Pons (tissue), 1 donor: ENCODE measurements around the gene DAP.

Experiments
- DNase-seq: peaks from one replicate; pipeline ENCODE4 v3.0.0-alpha.2; 2016; ENCODE audit warnings: low spot score

The DAP gene

DNA sequence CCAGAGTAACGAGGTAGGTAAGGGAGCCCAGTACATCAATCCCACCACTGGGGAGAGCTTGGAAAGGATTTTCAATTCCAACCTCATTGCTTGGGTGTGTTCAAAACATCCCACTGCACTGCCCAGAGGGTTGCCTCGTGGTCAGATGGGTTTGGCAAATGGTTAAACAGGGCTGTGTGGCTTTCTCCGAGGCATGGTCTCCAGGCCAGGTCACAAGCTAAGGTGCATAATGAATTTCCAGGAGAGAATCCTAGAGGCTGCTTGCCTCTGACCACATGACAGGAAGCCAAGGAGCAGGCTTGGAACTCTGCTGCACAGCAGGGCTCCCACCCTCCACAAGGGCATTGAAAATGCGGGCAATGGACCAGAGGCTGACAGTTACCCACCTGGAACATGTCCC is 51.6 kb downstream of the DAP start:
- no peak for DNase-seq

DNA sequence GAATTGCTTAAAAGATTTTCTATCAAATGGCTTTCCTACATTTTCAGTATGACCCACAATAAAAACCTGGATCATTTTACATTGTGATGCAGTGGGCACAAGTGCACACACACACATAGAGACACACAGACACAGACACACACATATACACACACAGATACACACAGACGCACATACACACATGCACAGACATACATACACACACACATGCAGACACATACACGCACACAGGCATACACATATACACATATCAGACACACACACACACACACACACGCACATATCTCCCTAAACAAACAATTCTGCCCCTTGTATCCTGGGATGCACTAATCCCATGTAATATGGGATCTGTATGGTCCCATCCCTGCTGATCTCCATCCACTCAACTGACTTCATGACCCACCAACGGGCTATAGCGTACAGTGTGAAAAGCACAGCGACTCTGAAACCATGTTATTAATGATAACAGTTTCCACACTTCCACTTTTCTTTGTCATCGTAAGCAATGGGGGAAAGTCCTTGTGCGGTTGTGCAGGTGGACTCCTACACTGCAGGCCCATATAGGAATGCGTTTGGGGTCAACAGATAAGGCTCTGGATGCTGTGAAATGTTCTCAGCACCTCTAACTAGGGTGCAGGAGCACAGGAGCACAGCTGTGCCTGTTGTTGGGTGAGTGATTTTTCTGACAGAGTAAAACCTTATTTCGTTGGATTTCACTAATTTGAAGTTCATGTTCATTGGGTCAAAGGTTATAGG is 52.7 kb downstream of the DAP start:
- no peak for DNase-seq

GRCh38 chr5:10707198-10708142 is 53.6 kb downstream of the DAP start:
- DNase-seq = no peak

DNA sequence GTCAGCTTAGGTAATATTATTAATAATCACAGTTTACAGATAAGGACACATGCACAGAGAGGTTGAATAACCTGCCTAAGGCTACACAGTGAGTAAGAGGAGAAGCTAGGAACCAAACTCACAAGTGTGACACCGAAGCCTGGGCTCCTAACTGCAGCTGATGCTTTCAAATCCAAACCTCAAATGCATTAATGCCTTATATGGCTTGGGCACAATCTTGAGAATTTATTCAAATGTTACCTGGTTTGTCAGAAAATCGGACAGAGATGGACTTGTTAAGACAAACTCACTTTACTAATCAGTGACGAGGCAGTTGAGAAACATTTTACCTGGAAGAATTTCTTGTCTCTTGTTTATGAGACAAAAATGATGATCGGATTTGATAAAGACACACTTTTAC is 54.7 kb downstream of the DAP start:
- no peak for DNase-seq

- no peak for DNase-seq
These were observed 55.3 kb downstream of the DAP start for GRCh38 chr5:10705747-10706146.

DNA sequence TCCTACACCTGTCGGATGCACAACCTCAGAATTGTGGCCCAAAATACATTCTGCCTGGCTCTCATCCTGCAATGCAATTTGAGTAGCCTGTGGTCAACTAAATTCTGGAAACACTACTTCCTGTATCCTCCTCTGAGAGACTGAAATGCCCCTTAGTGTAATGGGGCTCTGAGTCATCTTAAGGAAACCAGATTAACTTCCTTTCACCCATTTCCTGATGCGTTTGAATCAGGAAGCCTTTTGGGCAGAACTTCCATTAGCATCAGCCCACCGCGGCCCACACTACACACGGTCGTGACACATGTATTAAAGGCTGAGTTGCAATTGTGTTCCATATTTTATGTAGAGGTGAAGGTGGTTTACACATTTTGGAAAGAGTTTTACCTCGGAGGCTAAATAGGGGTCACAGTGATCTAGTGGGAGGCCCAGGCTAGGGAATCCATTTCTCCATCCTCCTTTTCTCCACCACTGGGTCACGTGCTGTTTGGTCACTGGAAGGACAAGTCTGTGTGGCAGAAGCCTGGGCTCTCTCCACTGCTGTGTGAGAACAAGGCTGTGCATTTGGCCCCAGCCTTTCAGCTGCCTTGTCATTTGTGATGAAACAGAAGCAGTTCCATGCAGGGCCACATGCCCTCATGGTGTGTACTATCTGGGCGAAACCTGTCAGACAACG is 55.9 kb downstream of the DAP start:
- DNase-seq = no peak

DNA sequence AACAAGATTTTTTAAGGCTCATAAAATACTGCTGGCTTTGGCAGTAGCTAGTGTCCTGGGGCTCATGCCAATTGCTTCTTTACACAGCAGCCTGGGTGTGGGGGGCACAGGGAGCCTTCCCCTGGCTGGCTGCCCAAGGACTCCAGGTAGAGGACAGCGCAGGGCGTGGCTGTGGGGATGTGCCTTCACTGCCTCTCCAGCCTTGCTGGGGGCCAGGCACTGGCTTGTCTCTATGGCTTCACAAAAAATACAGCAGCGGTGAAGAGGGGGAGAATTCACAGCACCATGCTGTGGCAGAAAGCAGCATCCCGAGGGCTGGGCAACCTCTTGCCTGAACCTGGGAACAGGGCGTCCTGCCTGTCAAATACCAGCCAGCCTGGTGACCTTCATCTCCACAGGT is 57.4 kb downstream of the DAP start:
- DNase-seq = no peak

DNA sequence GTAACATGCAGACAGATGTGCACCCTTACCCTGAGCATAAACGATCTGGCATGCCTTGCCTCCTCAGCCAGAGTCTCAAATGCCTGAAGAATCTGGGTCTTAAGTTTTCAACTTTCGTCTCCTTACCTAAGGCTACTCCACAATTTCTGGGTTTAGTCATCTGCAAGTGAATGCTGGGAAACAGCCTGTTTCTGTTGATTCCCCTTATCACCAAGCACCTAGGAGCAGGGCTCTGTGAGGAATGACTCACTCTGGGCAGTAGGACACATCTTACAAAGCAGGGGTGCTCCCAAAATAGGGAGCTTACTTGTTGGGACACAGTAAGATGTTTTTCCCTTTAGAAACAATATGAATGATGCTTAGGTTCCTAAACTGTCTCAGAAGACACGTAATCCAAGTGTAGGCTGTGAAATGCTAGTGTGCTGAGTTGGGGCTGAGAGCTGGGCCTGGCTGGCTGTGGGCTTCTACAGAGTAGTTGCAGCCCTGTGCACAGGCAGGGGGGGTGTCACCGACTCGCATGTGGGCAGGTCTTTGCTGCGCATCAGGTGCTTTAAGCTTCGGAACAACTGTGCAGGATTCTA is 58.0 kb downstream of the DAP start:
- no peak for DNase-seq

- no peak for DNase-seq
These were observed 58.9 kb downstream of the DAP start for GRCh38 chr5:10702040-10702629.

DNA sequence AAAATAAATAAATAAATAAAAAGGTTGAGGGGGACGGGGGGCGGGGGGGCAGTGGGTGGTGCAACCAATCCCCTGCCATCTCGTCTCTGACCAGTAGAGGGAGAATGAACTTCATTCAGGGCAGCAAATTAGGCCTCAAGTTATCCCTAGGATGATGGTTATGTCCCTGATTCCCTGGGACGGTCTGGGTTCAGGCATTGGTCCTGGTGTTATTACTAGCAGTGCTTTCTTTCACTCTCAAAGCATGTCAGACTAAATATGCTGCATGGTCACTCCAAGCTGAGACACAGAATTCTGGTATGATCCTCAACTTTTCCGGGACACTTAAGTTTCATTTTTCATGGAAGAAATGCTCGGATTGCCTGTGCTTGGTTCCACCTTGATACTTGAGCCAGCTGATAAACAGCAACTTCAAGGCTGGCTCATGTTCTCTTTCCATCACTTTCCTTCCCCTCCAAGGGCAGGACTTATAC is 59.4 kb downstream of the DAP start:
- peak; percentile 57 for DNase-seq

GRCh38 chr5:10700516-10700915 is 60.5 kb downstream of the DAP start:
- DNase-seq = no peak

- DNase-seq = no peak
These were observed 61.0 kb downstream of the DAP start for GRCh38 chr5:10699987-10700386.

- no peak for DNase-seq
These were observed 61.7 kb downstream of the DAP start for GRCh38 chr5:10699281-10699874.

DNA sequence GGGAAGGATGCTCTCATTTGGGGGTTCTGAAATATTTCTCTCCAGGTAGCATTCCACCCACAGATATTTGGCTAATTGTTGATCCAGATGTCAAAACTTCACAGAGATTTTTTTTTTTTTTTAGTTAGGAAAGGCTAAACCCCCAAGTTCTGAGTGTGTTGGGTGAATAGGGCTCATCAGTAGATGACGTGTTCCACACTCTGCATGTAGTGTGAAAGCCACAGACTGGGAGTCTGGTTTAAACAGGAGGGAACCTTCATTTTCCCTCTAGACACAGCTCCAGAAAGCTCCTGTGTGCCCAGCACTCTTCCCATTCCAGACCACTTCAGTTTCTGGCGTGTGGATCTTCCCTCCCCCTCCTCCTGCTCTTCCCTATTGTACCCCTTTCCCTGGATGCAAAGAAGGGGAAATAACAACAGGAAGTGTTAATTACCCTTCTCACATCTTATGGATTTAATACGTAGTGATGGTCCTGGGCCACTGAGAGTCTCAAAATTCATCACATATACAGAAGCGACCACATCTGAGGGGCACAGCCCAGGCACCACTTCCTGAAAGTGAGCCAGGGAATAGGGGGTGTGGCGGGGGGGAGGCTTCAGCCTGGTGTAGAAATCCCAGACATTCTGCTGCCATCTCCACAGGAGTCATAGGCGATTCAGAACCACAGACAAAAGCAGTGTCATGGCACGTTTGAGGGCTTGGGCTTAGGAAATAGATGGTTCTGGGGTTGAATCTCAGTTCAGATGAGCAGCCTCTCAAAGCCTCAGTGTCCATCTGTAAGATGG is 65.1 kb downstream of the DAP start:
- no peak for DNase-seq

GRCh38 chr5:10695055-10695649 is 65.9 kb downstream of the DAP start:
- DNase-seq = peak; percentile 74

DNA sequence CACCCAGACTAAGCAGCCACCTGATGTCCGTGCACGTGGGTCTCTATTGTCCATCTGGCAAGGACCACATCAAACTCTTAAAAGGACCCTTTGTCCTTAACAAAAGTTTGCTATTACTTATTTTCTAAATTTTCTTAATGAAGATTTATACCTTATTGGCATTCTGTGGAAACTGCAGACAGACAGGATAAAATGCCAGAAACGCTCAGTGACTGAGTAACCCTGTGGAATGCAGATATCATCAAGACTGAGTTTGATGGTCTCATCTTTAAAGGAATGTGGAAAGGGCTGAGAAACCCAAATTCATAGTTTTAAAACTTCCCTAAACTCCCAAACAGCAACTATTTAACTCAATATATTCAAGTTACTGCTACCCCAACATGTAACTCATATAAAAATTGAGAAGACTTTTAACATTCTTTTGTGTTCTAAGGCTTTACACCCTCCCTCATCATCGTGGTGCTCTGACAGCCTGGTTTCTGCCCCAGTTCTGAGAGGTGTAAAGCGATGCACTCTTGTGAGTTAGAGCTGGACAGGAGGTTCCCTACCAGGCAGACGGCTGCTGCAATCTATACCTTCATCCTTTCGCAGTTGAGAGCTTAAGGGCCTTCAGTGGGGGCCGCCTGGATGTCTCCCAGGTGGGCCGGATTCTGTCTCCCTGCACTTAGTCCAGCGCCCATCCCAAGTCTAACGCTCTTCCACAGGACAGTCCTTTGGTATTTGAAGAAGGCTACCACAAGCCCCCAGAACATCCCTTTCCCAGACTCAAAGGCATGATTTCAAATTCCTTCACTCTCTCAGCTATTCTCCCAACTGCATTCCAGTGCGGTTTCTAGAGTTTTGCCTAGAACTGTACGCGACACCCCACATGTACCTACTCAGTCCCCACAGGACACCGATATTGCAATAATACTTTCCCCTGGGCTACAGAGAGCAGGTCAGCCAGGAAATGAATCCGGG is 68.9 kb downstream of the DAP start:
- no peak for DNase-seq

DNA sequence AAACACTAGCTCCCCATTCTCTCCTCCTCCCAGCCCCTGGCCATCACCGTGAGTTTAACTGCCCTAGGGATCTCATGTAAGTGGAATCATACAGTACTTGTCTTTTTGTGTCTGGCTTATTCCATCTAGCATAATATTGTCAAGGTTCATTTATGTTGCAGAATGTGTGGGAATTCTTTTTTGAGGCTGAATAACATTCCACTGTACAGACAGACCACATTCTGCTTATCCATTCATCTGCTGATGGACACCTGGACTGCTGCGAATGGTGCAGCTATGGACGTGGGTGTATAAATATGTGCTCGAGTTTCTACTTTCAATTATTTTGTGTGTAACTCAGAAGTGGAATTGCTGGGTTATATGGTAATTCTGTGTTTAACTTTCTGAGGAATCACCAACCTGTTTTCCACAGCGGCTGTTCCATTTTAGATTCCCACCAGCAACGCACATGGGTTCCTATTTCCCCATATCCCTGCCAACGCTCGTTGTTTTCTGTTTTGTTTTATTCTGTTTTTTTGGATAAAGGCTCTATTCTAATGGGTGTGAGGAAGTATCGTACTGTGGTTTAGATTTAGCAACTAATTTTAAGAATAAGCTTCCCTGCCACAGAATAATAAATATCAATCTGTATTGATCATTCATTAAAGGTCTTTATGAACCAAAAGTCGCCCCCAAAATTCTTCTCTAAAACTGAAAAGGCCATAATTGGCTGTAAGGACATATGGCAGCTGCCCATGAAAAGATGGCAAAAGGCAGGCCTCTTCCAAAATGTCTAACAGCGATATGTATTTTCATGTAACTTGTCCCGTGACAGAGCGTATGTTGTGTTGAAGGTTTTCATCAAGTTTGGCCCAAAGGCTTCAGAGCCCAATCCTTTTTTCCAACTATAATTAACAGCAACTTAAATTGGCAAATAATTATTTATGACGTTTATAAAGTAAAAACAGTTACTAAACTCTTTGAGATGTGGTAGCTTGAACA is 70.3 kb downstream of the DAP start:
- no peak for DNase-seq
